A549 treated with dexamethasone at 1 μM for 4 hours (cell line): Measurements from ENCODE around the gene NFE2L3. TPM values are rescaled to one million over a fixed set of nuclear protein-coding genes. Genes with fewer than 3 reads are reported as not detected.

Experiments used
- total RNA-seq: library from RNA; stranded (reverse); fragments of 200-300 nt; extraction: Qiagen RNA extraction; gene quantifications from 5 replicates; pipeline ENCODE4 v1.2.3, GENCODE V29; 2022

Gene NFE2L3, protein sequence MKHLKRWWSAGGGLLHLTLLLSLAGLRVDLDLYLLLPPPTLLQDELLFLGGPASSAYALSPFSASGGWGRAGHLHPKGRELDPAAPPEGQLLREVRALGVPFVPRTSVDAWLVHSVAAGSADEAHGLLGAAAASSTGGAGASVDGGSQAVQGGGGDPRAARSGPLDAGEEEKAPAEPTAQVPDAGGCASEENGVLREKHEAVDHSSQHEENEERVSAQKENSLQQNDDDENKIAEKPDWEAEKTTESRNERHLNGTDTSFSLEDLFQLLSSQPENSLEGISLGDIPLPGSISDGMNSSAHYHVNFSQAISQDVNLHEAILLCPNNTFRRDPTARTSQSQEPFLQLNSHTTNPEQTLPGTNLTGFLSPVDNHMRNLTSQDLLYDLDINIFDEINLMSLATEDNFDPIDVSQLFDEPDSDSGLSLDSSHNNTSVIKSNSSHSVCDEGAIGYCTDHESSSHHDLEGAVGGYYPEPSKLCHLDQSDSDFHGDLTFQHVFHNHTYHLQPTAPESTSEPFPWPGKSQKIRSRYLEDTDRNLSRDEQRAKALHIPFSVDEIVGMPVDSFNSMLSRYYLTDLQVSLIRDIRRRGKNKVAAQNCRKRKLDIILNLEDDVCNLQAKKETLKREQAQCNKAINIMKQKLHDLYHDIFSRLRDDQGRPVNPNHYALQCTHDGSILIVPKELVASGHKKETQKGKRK
- total RNA-seq: 8.1 to 10.4 TPM (median 8.7 TPM) in 5 replicates

DNA sequence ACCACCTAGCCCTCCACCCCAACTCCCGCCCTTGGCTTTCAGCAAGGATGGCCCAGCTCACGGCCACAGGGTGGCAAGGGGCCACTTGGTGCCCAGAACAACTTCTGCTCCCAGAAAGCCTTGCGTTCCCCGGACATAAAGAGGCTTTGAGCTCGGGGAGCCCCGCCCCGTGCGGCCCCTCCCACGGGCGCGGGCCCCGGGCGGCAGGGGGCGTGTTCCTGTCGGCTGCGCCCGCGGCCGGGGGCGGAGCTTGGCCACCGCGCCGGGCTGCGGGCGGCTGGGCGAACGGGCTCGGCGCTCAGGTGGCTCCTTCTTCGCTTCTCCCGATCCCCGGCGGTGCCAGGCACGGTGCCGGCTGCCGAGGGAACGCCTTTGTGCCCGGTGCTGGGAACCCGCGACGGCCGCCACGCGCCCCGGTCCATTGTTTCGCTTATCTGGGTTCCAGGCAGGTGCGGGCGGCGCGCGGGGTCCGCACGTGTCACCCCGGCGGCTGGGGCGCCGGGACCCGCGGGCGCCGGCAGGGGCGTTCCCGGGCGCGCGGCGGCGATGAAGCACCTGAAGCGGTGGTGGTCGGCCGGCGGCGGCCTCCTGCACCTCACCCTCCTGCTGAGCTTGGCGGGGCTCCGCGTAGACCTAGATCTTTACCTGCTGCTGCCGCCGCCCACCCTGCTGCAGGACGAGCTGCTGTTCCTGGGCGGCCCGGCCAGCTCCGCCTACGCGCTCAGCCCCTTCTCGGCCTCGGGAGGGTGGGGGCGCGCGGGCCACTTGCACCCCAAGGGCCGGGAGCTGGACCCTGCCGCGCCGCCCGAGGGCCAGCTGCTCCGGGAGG is at the start of gene NFE2L3:
NFE2L3 (plus strand) TSS at position 246 of the 829 bp plus-strand sequence; CDS start at position 547, 301 bp downstream.

DNA sequence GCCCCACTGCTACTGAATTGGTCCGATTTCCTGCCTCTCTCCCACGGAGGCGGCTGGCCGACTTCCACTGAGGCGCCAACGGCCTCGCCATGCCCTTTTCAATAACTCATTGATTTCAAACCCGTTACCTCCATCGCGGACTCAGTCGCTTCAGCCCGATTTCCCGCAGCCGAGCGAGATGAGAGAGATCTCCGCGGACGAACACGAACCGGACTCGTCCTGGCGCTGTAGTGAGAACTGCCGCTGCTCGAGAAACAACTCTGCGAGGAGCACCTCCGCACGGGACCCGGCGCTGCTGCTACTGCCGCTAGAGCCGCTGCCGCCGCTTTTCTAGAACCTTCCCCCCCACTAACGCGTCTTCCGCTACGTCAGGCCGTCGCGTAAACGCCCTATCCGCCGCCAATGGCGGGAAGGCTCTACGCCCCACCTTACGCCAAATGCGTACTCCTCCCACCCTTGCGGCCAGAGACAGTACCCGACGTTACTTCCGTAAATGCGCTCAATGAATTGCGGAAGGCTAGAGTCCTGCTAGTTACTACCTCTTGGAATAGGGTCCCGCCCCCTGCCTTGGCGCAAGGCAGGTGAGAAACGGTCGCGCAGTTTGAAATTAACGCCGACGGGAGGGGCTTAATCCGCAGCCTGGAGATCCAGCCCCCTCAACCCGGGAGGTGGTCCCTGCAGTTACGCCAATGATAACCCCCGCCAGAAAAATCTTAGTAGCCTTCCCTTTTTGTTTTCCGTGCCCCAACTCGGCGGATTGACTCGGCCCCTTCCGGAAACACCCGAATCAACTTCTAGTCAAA is 48.6 kb downstream of the NFE2L3 start, which contains the start of gene HNRNPA2B1:
HNRNPA2B1 (minus strand) TSS at position 303 of the 803 bp plus-strand sequence; CDS start at position 134, 169 bp downstream.

DNA sequence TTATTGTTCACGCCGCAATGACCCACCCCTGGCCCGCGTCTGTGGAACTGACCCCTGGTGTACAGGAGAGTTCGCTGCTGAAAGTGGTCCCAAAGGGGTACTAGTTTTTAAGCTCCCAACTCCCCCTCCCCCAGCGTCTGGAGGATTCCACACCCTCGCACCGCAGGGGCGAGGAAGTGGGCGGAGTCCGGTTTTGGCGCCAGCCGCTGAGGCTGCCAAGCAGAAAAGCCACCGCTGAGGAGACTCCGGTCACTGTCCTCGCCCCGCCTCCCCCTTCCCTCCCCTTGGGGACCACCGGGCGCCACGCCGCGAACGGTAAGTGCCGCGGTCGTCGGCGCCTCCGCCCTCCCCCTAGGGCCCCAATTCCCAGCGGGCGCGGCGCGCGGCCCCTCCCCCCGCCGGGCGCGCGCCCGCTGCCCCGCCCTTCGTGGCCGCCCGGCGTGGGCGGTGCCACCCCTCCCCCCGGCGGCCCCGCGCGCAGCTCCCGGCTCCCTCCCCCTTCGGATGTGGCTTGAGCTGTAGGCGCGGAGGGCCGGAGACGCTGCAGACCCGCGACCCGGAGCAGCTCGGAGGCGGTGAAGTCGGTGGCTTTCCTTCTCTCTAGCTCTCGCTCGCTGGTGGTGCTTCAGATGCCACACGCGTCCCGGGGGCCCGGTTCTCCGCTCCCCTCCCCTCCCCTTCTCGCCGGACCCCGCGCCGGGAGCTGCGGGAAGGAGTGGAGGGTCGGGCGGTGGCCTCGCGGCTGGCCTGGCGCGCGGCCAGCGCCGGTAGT is 49.4 kb downstream of the NFE2L3 start, which contains the start of gene CBX3:
CBX3 (plus strand) TSS at position 499 of the 772 bp plus-strand sequence. CDS start 1,254 bp downstream, outside the sequence.

Other genes with a start within 250 kb of the NFE2L3 start
- 1,216 to 1,451 TPM (median 1,314 TPM) in 5 replicates for gene HNRNPA2B1, start 48.5 kb downstream of the NFE2L3 start, total RNA-seq
- gene CBX3, start 49.5 kb downstream of the NFE2L3 start, total RNA-seq: 199 to 274 TPM (median 215 TPM) in 5 replicates
- 3.6 to 5.0 TPM (median 4.1 TPM) in 5 replicates for gene SNX10, start 139.7 kb downstream of the NFE2L3 start, total RNA-seq